ENCODE data around the gene KCP.

Gene KCP

DNA sequence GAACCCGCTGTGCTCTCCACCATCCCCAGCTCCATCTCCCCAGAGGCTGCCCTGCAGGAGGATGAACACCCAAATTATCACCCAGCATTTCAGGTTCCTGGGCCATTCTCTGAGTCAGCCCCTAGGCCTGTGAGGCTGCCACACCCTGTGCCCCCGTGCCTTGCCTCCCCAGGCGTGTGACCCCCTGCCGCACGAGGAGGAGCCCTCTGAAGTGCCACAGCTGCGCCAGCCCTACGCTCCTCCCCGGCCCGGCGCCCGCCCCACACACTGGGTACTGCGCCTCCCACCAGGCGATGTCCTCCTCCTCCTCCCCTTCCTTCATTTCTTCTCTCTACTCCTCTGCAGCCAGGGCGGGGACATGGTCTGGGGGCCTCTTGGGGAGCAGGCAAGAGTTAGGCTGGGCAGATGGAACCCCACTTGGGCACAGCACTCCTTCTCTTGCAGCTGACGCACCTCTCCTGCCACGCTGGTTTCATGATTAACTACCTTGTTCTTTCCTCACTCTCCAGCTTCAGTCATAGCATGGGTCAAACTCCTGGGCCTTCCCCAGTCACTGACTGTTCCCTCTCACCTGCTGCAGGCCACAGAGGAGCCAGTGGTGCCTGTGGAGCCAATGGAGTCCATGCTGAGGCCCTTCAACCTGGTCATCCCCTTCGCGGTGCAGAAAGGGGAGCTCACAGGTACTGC lies 60.6 kb downstream of the KCP start:
- H3K9me2 ChIP-seq (replicated peaks; ENCODE audit: insufficient read depth, low read length) = no peaks in the 10 kb centered on the region
- DNase-seq = no peak
- no peak overlapping the region for H3K9ac ChIP-seq (ENCODE audit: low read length)
- H3K36me3 ChIP-seq (replicated peaks; ENCODE audit: insufficient read depth, low read length) = no peaks in the 10 kb centered on the region
- H3K79me2 ChIP-seq (ENCODE audit: low read length) = no peaks in the 10 kb centered on the region
- no peak overlapping the region for H3K27ac ChIP-seq (ENCODE audit: low read length)
- H3K4me1 ChIP-seq (ENCODE audit: low read length) = no peaks in the 10 kb centered on the region
- TF ChIP-seq, protein P1, sequence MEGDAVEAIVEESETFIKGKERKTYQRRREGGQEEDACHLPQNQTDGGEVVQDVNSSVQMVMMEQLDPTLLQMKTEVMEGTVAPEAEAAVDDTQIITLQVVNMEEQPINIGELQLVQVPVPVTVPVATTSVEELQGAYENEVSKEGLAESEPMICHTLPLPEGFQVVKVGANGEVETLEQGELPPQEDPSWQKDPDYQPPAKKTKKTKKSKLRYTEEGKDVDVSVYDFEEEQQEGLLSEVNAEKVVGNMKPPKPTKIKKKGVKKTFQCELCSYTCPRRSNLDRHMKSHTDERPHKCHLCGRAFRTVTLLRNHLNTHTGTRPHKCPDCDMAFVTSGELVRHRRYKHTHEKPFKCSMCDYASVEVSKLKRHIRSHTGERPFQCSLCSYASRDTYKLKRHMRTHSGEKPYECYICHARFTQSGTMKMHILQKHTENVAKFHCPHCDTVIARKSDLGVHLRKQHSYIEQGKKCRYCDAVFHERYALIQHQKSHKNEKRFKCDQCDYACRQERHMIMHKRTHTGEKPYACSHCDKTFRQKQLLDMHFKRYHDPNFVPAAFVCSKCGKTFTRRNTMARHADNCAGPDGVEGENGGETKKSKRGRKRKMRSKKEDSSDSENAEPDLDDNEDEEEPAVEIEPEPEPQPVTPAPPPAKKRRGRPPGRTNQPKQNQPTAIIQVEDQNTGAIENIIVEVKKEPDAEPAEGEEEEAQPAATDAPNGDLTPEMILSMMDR (IDR thresholded peaks at IDR 0.05; ENCODE audit: low read length) = no peak
- TF ChIP-seq EZH2phosphoT487 (IDR thresholded peaks at IDR 0.05; ENCODE audit: low read length) (no peak), EZH2 (optimal IDR thresholded peaks at IDR 0.05; ENCODE audit: low read depth, low read length) (no peak)
- H3K4me3 ChIP-seq (ENCODE audit: low read length) = no peak overlapping the region
- no peaks in the 10 kb centered on the region for H4K20me1 ChIP-seq (ENCODE audit: insufficient read depth, low read length)
- H3K4me2 ChIP-seq (ENCODE audit: low read depth, low read length) = no peak overlapping the region
- no peaks in the 10 kb centered on the region for H3F3A ChIP-seq (ENCODE audit: insufficient read depth, low read length)
- H2AFZ ChIP-seq (ENCODE audit: low read length) = no peak overlapping the region
- no peaks in the 10 kb centered on the region for H3K9me3 ChIP-seq (replicated peaks; ENCODE audit: insufficient read depth, low read length)
- peaks cover 72% of the 10 kb centered on the region for H3K27me3 ChIP-seq (replicated peaks; ENCODE audit: insufficient read depth, low read length)

DNA sequence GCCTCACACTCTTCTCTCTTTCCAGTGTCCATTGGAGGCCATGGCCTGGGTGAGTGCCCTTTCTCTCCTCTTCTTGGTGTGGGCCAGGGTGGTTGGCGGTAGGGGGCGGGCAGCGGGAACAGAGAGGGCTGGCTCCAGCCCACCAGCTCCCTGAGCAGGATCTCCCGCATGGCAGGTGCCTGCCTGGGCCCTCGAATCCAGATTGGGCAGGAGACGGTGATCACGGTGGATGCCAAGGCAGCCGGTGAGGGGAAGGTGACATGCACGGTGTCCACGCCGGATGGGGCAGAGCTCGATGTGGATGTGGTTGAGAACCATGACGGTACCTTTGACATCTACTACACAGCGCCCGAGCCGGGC lies 61.4 kb downstream of the KCP start:
- no peaks in the 10 kb centered on the region for H3K79me2 ChIP-seq (ENCODE audit: low read length)
- H3K36me3 ChIP-seq (replicated peaks; ENCODE audit: insufficient read depth, low read length) = no peaks in the 10 kb centered on the region
- no peaks in the 10 kb centered on the region for H3F3A ChIP-seq (ENCODE audit: insufficient read depth, low read length)
- no peak overlapping the region for H3K4me3 ChIP-seq (ENCODE audit: low read length)
- no peaks in the 10 kb centered on the region for H4K20me1 ChIP-seq (ENCODE audit: insufficient read depth, low read length)
- no peak overlapping the region for H3K9ac ChIP-seq (ENCODE audit: low read length)
- peaks cover 71% of the 10 kb centered on the region for H3K27me3 ChIP-seq (replicated peaks; ENCODE audit: insufficient read depth, low read length)
- H3K27ac ChIP-seq (ENCODE audit: low read length) = no peak overlapping the region
- no peak for DNase-seq
- TF ChIP-seq EZH2 (optimal IDR thresholded peaks at IDR 0.05; ENCODE audit: low read depth, low read length) (no peak), EZH2phosphoT487 (IDR thresholded peaks at IDR 0.05; ENCODE audit: low read length) (no peak)
- H3K9me3 ChIP-seq (replicated peaks; ENCODE audit: insufficient read depth, low read length) = no peaks in the 10 kb centered on the region
- no peaks in the 10 kb centered on the region for H3K9me2 ChIP-seq (replicated peaks; ENCODE audit: insufficient read depth, low read length)
- no peaks in the 10 kb centered on the region for H3K4me1 ChIP-seq (ENCODE audit: low read length)
- no peak overlapping the region for H3K4me2 ChIP-seq (ENCODE audit: low read depth, low read length)
- no peak overlapping the region for H2AFZ ChIP-seq (ENCODE audit: low read length)

DNA sequence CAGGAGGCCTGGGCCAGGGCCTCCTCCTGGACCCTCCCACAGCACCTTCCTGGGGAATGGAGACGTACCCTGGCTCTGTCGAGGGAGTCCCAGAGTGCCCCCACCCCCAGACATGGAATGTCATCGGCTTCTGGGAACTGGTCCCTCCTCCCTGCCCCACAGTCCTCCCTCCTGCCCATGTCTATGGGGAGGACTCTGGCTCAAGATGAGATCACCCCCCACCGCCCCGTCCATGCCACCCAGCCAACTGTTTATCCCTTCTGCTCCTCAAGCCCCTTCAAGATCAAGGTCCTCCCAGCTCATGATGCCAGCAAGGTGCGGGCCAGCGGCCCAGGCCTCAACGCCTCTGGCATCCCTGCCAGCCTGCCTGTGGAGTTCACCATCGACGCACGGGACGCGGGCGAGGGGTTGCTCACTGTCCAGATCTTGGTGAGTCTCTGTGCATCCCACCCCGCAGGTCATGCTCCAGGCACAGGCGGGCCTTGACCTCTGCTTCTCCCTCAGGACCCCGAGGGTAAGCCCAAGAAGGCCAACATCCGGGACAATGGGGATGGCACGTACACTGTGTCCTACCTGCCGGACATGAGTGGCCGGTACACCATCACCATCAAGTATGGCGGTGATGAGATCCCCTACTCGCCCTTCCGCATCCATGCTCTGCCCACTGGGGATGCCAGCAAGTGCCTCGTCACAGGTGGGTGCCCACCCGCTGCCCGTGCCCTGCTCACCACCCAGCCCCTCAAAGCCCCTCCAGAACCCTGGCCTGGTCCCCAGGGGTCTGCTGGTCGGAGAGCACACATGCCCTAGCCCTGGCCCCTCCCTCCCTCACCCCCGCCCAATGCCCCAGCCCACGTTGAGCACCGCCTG lies 62.0 kb downstream of the KCP start:
- no peaks in the 10 kb centered on the region for H3K9me3 ChIP-seq (replicated peaks; ENCODE audit: insufficient read depth, low read length)
- no peak for TF ChIP-seq EZH2phosphoT487 (IDR thresholded peaks at IDR 0.05; ENCODE audit: low read length)
- H4K20me1 ChIP-seq (ENCODE audit: insufficient read depth, low read length) = no peaks in the 10 kb centered on the region
- H3K4me3 ChIP-seq (ENCODE audit: low read length) = no peak overlapping the region
- H3K27ac ChIP-seq (ENCODE audit: low read length) = no peak overlapping the region
- no peaks in the 10 kb centered on the region for H3K9me2 ChIP-seq (replicated peaks; ENCODE audit: insufficient read depth, low read length)
- DNase-seq = no peak
- H3K9ac ChIP-seq (ENCODE audit: low read length) = no peak overlapping the region
- H3K27me3 ChIP-seq (replicated peaks; ENCODE audit: insufficient read depth, low read length) = peaks cover 71% of the 10 kb centered on the region
- no peaks in the 10 kb centered on the region for H3K79me2 ChIP-seq (ENCODE audit: low read length)
- H2AFZ ChIP-seq (ENCODE audit: low read length) = no peak overlapping the region
- no peaks in the 10 kb centered on the region for H3F3A ChIP-seq (ENCODE audit: insufficient read depth, low read length)
- H3K4me1 ChIP-seq (ENCODE audit: low read length) = no peaks in the 10 kb centered on the region
- no peaks in the 10 kb centered on the region for H3K36me3 ChIP-seq (replicated peaks; ENCODE audit: insufficient read depth, low read length)
- H3K4me2 ChIP-seq (ENCODE audit: low read depth, low read length) = no peak overlapping the region

DNA sequence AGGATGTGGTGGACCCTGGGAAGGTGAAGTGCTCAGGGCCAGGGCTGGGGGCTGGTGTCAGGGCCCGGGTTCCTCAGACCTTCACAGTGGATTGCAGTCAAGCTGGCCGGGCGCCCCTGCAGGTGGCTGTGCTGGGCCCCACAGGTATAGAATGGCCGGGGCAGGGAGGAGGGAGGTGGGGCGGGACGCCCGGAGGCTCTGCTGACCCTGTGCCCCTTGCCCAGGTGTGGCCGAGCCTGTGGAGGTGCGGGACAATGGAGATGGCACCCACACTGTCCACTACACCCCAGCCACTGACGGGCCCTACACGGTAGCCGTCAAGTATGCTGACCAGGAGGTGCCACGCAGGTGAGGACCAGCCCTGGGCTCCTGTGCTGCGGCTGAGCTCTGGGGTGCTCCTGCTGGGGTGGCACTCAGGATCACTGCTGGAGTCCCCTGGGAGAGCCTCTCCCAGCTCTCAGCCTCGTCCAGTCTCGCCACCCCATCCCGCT lies 62.7 kb downstream of the KCP start:
- Histone ChIP-seq H2AFZ (ENCODE audit: low read length) (no peak overlapping the region), H3K4me2 (ENCODE audit: low read depth, low read length) (no peak overlapping the region), H4K20me1 (ENCODE audit: insufficient read depth, low read length) (no peaks in the 10 kb centered on the region), H3K4me1 (ENCODE audit: low read length) (no peaks in the 10 kb centered on the region), H3K27ac (ENCODE audit: low read length) (no peak overlapping the region), H3K36me3 (replicated peaks; ENCODE audit: insufficient read depth, low read length) (no peaks in the 10 kb centered on the region), H3K9me2 (replicated peaks; ENCODE audit: insufficient read depth, low read length) (no peaks in the 10 kb centered on the region), H3F3A (ENCODE audit: insufficient read depth, low read length) (no peaks in the 10 kb centered on the region), H3K4me3 (ENCODE audit: low read length) (no peak overlapping the region), H3K9me3 (replicated peaks; ENCODE audit: insufficient read depth, low read length) (no peaks in the 10 kb centered on the region), H3K79me2 (ENCODE audit: low read length) (no peaks in the 10 kb centered on the region), H3K27me3 (replicated peaks; ENCODE audit: insufficient read depth, low read length) (peaks cover 67% of the 10 kb centered on the region), H3K9ac (ENCODE audit: low read length) (no peak overlapping the region)
- DNase-seq = no peak
- no peak for TF ChIP-seq EZH2 (optimal IDR thresholded peaks at IDR 0.05; ENCODE audit: low read depth, low read length)
- TF ChIP-seq, protein P1 (IDR thresholded peaks at IDR 0.05; ENCODE audit: low read length) = no peak
- no peak for TF ChIP-seq EZH2phosphoT487 (IDR thresholded peaks at IDR 0.05; ENCODE audit: low read length)

Data from MM.1S (cell line).